GM21576 (cell line): ENCODE results near the gene EPB41L3.

Experiments
- ATAC-seq: cut with Tn5 transposase; IDR thresholded peaks from one replicate; pipeline ENCODE4 v1.9.1; 2021; ENCODE audit warnings: mild to moderate bottlenecking, moderate library complexity; ENCODE audit not compliant: unreplicated experiment

EPB41L3 gene

DNA sequence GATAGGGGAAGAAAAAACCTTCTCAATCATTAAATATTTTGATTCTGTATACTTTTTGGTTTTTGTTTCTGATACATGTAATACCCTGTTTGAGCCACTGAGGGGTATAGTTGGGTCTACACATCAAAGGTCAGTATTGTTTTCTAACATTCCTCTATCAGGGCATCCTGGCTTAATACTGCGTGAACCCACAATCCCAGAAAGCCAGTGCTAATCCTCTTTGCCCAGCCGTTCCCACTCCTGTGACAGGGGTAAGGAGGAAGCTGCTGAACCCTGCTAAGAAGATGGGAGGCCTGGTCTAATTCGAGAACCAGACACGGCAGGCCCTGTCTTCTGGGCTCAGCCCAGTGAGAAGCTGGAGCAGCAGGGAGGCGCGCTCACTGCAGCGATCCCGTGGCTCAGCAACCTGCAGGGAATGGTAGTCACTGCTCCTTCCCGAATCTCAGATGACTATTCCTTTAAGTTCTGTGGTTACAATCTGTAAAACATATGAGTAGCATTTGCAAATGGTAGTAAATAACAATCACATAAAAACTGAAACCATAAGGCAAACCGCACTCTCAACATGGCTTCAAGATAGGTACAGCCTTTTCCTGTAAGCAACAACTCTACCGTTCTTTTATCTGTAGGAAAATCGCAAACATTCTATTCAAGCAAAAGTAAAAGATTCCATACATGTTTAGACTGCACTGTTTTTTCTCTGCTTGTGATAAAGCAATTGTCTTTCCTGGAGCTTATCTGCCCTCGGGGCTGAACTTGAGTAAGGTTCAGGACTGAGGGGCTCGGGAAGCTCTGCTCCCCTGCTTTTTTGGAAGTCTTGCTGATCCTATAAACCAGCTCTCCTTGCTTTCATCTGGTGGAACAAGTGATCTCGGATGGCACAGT, 87.0 kb downstream of the EPB41L3 start:
- no peak for ATAC-seq

DNA sequence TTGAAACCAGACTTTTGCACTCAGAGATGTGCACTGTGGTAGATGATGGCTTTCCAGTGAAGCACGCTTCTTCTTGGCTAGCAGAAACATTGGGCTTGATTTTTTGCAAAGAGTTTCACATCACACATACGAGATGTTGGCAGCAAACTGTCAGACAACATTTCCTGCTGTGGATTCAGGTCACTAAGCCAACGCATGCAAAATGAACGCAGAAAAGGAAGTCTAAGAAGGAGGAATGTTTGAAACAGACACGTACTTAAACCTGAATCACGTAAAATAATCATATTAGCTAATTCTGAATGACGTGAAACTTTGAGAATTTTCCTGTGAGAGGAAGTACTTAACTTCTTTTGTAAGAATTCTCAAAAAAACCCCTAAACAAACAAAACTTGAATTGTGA, 88.1 kb downstream of the EPB41L3 start:
- ATAC-seq: no peak

DNA sequence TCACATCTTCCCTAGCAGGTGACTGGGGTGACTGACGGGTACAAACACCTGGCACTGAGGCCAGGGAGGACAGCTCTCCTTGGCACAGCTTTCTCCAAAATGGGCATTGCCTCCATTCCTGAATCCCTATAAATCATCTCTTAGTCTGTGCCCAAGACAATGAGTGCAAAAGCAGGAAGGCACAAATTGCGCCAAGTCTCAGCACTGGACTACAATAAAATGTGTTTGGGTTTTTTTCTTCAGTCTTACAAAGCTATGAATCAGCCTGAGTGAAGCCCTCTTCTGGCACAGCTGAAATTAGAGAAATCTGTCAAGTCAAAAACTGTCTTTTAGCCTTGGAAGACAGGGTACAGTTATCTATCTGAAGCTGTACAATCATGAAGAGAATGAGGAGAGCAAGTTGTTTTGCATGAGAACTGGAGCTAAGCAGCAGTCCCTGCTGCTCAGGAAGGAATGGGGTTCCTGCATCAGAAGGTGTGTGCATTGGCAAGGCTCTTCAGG, 90.8 kb downstream of the EPB41L3 start:
- ATAC-seq: no peak

DNA sequence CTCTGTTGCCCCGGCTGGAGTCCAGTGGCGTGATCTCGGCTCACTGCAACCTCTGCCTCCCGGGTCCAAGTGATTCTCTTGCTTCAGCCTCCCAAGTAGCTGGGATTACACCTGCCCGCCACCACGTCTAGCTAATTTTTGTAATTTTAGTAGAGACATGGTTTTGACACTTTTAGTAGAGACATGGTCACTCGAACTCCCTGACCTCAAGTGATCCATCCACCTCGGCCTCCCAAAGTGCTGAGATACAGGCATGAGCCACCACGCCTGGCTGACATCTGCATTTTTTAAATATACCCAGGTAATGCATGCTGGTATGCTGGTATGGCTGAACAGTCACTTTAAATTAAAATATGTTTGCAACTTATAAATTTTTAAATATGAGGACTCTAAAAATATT, 91.9 kb downstream of the EPB41L3 start:
- no peak for ATAC-seq

GRCh38 chr18:5451150-5451549, 92.6 kb downstream of the EPB41L3 start:
- no peak for ATAC-seq

DNA sequence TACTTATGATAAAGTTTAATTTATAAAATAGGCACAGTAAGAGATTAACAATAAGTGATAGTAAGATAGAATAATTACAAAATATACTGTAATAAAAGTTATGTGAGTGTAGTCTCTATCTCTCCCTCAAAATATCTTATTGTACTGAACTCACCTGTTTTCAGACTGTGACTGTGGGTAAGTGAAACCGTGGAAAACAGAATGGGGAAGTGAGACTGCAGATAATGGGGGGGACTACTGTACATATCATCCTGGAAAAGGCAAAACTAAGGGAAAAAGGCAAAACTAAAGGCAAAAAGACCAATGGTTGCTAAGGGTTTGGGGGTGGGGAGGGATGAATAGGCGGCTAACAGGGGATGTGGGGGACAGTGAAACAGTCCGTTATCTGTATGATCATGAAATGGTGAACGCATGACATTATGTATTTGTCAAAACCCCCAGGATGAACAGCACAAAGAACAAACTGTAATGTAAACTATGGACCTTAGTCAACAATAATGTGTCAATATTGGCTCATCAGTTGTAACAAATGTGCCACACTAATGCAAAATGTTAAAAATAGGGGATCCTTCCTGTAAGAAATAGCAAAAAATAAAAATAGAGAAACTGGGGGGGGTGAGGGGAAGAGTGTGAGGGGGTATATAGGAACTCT, 93.8 kb downstream of the EPB41L3 start:
- ATAC-seq: no peak

DNA sequence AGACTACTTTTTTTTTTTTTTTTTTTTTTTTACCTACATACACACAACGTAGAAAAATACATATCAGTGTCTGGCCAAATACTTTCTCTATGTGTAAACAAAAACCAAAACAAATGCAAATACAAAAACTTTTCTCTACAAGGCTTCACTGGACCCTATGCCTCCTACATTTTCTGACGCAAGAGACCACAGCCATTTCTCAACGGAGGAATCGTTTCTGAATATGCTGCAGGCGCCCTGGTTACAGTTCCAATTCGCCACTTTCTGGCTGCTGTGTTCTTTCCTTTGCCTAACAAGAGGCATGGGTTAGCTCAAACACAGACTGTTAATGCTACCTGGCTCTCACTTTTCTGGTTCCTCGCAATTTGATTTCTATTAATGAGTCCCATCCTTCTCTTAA, 96.4 kb downstream of the EPB41L3 start:
- no peak for ATAC-seq

DNA sequence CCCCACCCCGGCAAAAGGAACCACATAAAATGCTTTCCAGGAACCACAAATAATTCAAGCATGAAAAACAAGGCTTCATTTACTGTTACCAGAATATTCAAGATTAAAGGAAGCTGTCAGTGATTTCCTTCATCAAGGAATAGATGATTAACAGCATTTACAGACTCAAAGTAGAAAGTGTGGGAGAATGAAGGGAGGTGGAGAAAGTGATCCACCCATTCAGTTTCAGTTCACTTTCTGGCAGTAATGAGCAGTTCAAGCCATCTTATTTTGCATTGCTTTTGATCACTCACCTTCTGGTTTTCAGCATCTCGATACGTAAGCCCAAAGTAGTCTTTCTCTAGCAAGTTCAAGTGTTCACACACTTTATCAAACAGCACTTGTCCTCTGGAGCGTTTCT, 99.0 kb downstream of the EPB41L3 start:
- ATAC-seq: no peak

DNA sequence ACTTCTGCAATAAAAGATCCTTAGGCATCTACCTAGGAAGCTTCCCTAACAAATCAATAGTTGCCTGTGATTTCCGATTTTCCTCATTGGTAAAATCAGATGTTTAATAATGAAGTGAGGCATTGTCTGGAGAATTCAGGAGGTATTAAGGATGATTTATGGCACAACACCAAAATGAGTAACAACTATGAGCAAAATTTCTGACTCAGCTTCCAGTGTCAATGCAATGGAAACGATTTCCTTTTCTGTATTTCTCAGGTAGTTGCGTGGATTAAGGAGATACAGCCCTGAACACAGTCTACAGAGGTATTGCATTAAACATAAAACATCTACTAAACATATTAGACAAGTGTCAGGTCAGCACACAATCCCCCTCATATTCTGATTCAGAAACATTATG, 99.5 kb downstream of the EPB41L3 start:
- ATAC-seq: no peak

GRCh38 chr18:5439986-5440696, 103.7 kb downstream of the EPB41L3 start:
- no peak for ATAC-seq

GRCh38 chr18:5434425-5434824, 109.4 kb downstream of the EPB41L3 start:
- ATAC-seq: no peak

- no peak for ATAC-seq
These were observed 111.8 kb downstream of the EPB41L3 start for GRCh38 chr18:5431836-5432575.

GRCh38 chr18:5430131-5430530, 113.7 kb downstream of the EPB41L3 start:
- no peak for ATAC-seq

- ATAC-seq: no peak
These were observed 114.1 kb downstream of the EPB41L3 start for GRCh38 chr18:5429681-5430080.

GRCh38 chr18:5425721-5426120, 118.1 kb downstream of the EPB41L3 start:
- ATAC-seq: no peak

- peak; percentile 59 for ATAC-seq
These were observed 118.7 kb downstream of the EPB41L3 start for GRCh38 chr18:5424903-5425664.

DNA sequence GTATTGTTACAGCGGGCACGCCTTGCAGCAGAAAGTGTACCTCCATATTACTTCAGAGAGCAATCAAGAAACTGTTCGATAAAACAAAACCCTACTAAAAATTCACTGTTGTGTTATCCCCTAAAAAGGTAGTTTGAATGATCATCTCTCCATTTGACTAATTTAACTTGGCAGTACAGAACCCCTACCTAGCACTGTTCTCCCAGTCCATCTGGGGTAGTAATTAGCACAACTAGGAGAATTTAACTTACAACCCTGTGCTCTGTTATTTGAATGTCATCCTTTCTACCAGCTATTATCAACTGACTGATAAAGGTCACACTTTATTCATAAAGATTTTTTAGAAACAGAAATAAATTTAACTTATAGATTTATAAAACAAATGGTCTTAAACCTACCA, 121.2 kb downstream of the EPB41L3 start:
- no peak for ATAC-seq

DNA sequence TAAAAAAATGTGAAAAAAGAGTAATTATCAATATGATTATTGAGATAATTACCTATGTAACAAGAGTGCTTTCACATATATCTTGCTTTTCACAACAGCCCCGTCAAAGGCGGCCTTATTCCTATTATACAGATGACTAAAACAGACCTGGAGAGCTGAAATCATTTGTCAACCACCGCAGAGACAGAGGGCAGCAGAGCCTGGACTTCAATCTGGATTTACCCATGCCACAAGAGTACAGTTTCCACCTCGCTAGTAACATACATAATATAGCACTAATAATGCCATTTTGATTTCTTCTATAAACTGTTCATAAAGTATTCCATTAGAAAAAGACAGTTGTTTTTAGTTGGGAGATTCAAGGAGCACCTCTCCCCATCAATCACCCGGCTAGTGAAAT, 121.8 kb downstream of the EPB41L3 start:
- ATAC-seq: no peak

- no peak for ATAC-seq
These were observed 122.9 kb downstream of the EPB41L3 start for GRCh38 chr18:5420906-5421305.

- no peak for ATAC-seq
These were observed 124.2 kb downstream of the EPB41L3 start for GRCh38 chr18:5419601-5420000.
